DOHH2 (cell line): ENCODE results near the gene MLXIPL.

ENCODE experiments used
- H3F3A ChIP-seq: fragments of 200-600 bp; sonication (generic), shearing (Covaris generic); 2 replicates; pipeline ENCODE4 v1.6.0; 2016; ENCODE audit warnings: antibody characterized with exemption, mild to moderate bottlenecking; ENCODE audit not compliant: control insufficient read depth, insufficient read depth
- H3K27ac ChIP-seq: fragments of 200-600 bp; sonication (generic); 2 replicates; pipeline ENCODE4 v1.5.1; 2014; ENCODE audit warnings: low read depth, mild to moderate bottlenecking, low read length, moderate library complexity
- H3K27me3 ChIP-seq: fragments of 200-600 bp; sonication (generic); 2 replicates; pipeline ENCODE4 v1.6.1; 2014; ENCODE audit warnings: mild to moderate bottlenecking, low read length, mixed read lengths; ENCODE audit not compliant: control insufficient read depth
- H3K36me3 ChIP-seq: fragments of 200-600 bp; sonication (generic); 2 replicates; pipeline ENCODE4 v1.6.1; 2014; ENCODE audit warnings: mild to moderate bottlenecking, low read length, moderate library complexity, mixed read lengths; ENCODE audit not compliant: control insufficient read depth
- H3K4me1 ChIP-seq: fragments of 200-600 bp; sonication (generic); 2 replicates; pipeline ENCODE4 v1.6.1; 2014; ENCODE audit warnings: mild to moderate bottlenecking, low read length, mixed read lengths; ENCODE audit not compliant: control insufficient read depth
- H3K4me2 ChIP-seq: fragments of 200-600 bp; sonication (generic); 2 replicates; pipeline ENCODE4 v1.6.0; 2014; ENCODE audit warnings: mild to moderate bottlenecking, low read length, moderate library complexity
- H3K4me3 ChIP-seq: fragments of 200-600 bp; sonication (generic); 2 replicates; pipeline ENCODE4 v1.5.1; 2014; ENCODE audit warnings: mild to moderate bottlenecking, low read length, mixed read lengths
- H3K79me2 ChIP-seq: fragments of 200-600 bp; sonication (generic); 2 replicates; pipeline ENCODE4 v1.6.1; 2014; ENCODE audit warnings: mild to moderate bottlenecking, low read length, mixed read lengths; ENCODE audit not compliant: control insufficient read depth
- H3K9me2 ChIP-seq: fragments of 200-600 bp; sonication (generic); replicated peaks from 2 replicates; pipeline ENCODE4 v1.6.1; 2014; ENCODE audit warnings: mild to moderate bottlenecking, low read length, mixed read lengths; ENCODE audit not compliant: control insufficient read depth
- H3K9me3 ChIP-seq: fragments of 200-600 bp; sonication (generic); 2 replicates; pipeline ENCODE4 v1.6.1; 2014; ENCODE audit warnings: antibody characterized with exemption, low read length, mixed read lengths; ENCODE audit not compliant: control insufficient read depth, insufficient read depth
- H4K20me1 ChIP-seq: fragments of 200-600 bp; sonication (generic); 2 replicates; pipeline ENCODE4 v1.6.0; 2014; ENCODE audit warnings: low read depth, mild to moderate bottlenecking, antibody characterized with exemption, low read length, moderate library complexity; ENCODE audit not compliant: control insufficient read depth, insufficient read depth
- CTCF ChIP-seq: fragments of 200-600 bp; sonication (generic); IDR thresholded peaks from one replicate; pipeline ENCODE4 v1.5.1; 2014; ENCODE audit warnings: antibody characterized with exemption, mild to moderate bottlenecking, low read depth, low read length; ENCODE audit not compliant: poor library complexity, severe bottlenecking
- EZH2phosphoT487 ChIP-seq: fragments of 200-600 bp; sonication (generic); IDR thresholded peaks from 2 replicates; pipeline ENCODE4 v1.6.1; 2017; ENCODE audit warnings: borderline replicate concordance, mild to moderate bottlenecking, antibody characterized with exemption, low read length, moderate library complexity, mixed read lengths

Gene MLXIPL

DNA sequence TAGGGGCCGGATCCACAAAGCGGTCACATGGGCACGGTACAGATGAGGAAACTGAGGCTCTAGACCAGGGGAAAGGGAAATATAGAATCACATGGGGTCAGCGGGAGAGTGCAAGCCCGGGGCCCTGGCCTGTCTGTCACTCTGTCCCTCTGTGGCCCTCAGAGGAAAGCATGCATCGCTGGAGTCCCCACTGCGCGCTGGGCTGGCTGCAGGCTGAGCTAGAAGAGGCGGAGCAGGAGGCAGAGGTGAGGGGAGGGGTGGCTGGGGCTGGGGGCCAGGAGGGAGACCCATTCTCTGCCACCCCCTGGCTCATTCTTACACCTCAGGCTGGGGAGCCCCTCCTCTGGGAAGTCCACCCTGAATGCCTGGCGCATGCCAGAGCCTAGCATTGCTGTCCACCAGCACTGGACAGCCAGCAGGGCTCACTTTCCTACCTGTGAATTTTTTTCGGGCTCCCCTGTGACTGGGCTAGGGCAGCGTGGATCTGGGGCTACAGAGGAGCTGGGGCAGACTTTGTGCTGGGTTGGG, 45.6 kb upstream of the MLXIPL start:
- Histone ChIP-seq H3K27ac (no peak overlapping the region), H3K79me2 (no peaks in the 10 kb centered on the region), H3F3A (peaks cover 1% of the 10 kb centered on the region; the same call in 1 of the 2 replicates), H3K4me3 (no peak overlapping the region), H3K36me3 (no peaks in the 10 kb centered on the region), H3K4me2 (no peak overlapping the region), H3K4me1 (peaks cover 15% of the 10 kb centered on the region), H4K20me1 (peaks cover 6% of the 10 kb centered on the region; the same call in 1 of the 2 replicates), H3K27me3 (peaks cover 7% of the 10 kb centered on the region), H3K9me2 (no peaks in the 10 kb centered on the region), H3K9me3 (no peaks in the 10 kb centered on the region)
- TF ChIP-seq EZH2phosphoT487 (no peak), CTCF (no peak)

DNA sequence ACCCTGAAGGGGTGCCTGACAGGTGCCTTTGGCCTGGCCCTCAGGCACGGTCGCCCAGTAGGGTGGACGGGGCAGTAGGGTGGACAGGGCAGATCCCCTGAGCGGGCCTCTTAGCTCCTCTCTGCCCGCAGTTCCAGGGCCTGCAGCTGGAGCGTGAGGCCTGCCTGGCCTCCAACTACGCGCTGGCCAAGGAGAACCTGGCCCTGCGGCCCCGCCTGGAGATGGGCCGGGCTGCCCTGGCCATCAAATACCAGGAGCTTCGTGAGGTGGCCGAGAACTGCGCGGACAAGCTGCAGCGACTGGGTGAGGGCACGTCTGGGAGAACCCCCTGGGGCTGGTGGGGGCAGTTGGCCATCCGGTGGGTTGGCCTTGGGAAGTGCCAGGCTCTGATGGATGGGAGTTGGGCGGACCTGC, 45.0 kb upstream of the MLXIPL start:
- TF ChIP-seq EZH2phosphoT487 (no peak), CTCF (no peak)
- Histone ChIP-seq H3F3A (no peaks in the 10 kb centered on the region), H3K79me2 (no peaks in the 10 kb centered on the region), H3K9me3 (no peaks in the 10 kb centered on the region), H3K4me3 (peak overlapping the region; percentile 69), H3K4me2 (peak overlapping the region; percentile 83), H3K27me3 (peaks cover 11% of the 10 kb centered on the region), H4K20me1 (peaks cover 6% of the 10 kb centered on the region; the same call in 1 of the 2 replicates), H3K36me3 (no peaks in the 10 kb centered on the region), H3K9me2 (no peaks in the 10 kb centered on the region), H3K4me1 (peaks cover 15% of the 10 kb centered on the region), H3K27ac (no peak overlapping the region)

DNA sequence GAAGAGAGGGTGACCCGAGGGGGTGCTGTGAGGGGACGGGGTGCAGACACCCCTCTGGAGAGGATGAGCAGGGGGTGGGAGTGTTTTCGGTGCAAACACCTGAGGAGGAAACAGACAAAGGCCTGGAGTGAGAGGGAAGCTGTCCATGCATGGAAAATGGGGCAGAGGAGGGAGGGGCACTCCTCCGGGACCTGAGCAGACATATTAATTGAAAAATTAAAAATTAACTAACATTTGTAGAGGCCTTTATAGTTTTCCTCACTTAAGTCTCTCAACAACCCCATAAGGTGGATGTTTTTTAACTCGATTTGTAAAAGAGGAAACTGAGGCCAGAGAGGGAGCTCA, 44.5 kb upstream of the MLXIPL start:
- no peaks in the 10 kb centered on the region for H3K9me2 ChIP-seq
- peak overlapping the region; percentile 9; the same call in 1 of the 2 replicates for H3K27ac ChIP-seq
- H3K79me2 ChIP-seq, result no peaks in the 10 kb centered on the region
- H3K27me3 ChIP-seq, result peaks cover 13% of the 10 kb centered on the region
- H3K4me3 ChIP-seq, result peak overlapping the region; percentile 69
- H3K9me3 ChIP-seq, result no peaks in the 10 kb centered on the region
- peaks cover 6% of the 10 kb centered on the region; the same call in 1 of the 2 replicates for H4K20me1 ChIP-seq
- no peak for TF ChIP-seq CTCF
- H3F3A ChIP-seq, result no peaks in the 10 kb centered on the region
- H3K4me2 ChIP-seq, result peak overlapping the region; percentile 83
- H3K36me3 ChIP-seq, result no peaks in the 10 kb centered on the region
- H3K4me1 ChIP-seq, result peaks cover 15% of the 10 kb centered on the region
